GM23338 (cell line): ENCODE measurements around the gene KCNQ5. TPM values are rescaled to one million over a fixed set of nuclear protein-coding genes. Genes with fewer than 3 reads are reported as not detected.

Experiments used
- ATAC-seq: fragments of 200-7000 bp; cut with Tn5 transposase; 3 replicates; pipeline ENCODE4 v1.9.1; 2020
- DNase-seq: peaks from one replicate; pipeline ENCODE4 v3.0.0-alpha.2; 2015; ENCODE audit warnings: low spot score
- H2AFZ ChIP-seq: fragments of 200-600 bp; sonication (generic); 2 replicates; pipeline ENCODE4 v1.8.0; 2016; ENCODE audit warnings: antibody characterized with exemption, mild to moderate bottlenecking, moderate library complexity
- H3F3A ChIP-seq: fragments of 200-600 bp; sonication (generic); replicated peaks from 2 replicates; pipeline ENCODE4 v1.8.0; 2017; ENCODE audit warnings: antibody characterized with exemption, mixed run types, low read depth
- H3K27ac ChIP-seq: fragments of 200-600 bp; sonication (generic); 2 replicates; pipeline ENCODE4 v1.6.1; 2016; ENCODE audit warnings: low read depth
- H3K27me3 ChIP-seq: fragments of 200-600 bp; sonication (generic); 2 replicates; pipeline ENCODE4 v1.8.0; 2016; ENCODE audit warnings: mild to moderate bottlenecking, mixed run types, moderate library complexity; ENCODE audit not compliant: insufficient read depth
- H3K36me3 ChIP-seq: fragments of 200-600 bp; sonication (generic); 2 replicates; pipeline ENCODE4 v1.8.0; 2016; ENCODE audit warnings: mild to moderate bottlenecking; ENCODE audit not compliant: insufficient read depth
- H3K4me1 ChIP-seq: fragments of 200-600 bp; sonication (generic); 2 replicates; pipeline ENCODE4 v1.8.0; 2016; ENCODE audit warnings: mild to moderate bottlenecking, moderate library complexity; ENCODE audit not compliant: insufficient read depth
- H3K4me2 ChIP-seq: fragments of 200-600 bp; sonication (generic); 2 replicates; pipeline ENCODE4 v1.7.1; 2017; ENCODE audit warnings: mixed run types
- H3K4me3 ChIP-seq: fragments of 200-600 bp; sonication (generic); 2 replicates; pipeline ENCODE4 v1.6.1; 2016; ENCODE audit warnings: mixed run types
- H3K79me2 ChIP-seq: fragments of 200-600 bp; sonication (generic); replicated peaks from 2 replicates; pipeline ENCODE4 v1.8.0; 2017; ENCODE audit warnings: mild to moderate bottlenecking; ENCODE audit not compliant: insufficient read depth
- H3K9me2 ChIP-seq: fragments of 200-600 bp; sonication (generic); 2 replicates; pipeline ENCODE4 v1.8.0; 2017; ENCODE audit not compliant: insufficient read depth
- H4K20me1 ChIP-seq: fragments of 200-600 bp; sonication (generic); replicated peaks from 2 replicates; pipeline ENCODE4 v1.8.0; 2017; ENCODE audit warnings: mild to moderate bottlenecking; ENCODE audit not compliant: insufficient read depth
- H3K27ac Mint-ChIP-seq: 2 replicates; pipeline ENCODE4 v1.8.0; 2020; ENCODE audit warnings: inconsistent platforms, mild to moderate bottlenecking, moderate library complexity, mixed read lengths
- H3K27me3 Mint-ChIP-seq: 3 replicates; pipeline ENCODE4 v1.8.0; 2022; ENCODE audit warnings: low read depth, mild to moderate bottlenecking, moderate library complexity, mixed read lengths, inconsistent platforms; ENCODE audit not compliant: insufficient read depth, poor library complexity
- H3K36me3 Mint-ChIP-seq: 3 replicates; pipeline ENCODE4 v1.8.0; 2021; ENCODE audit warnings: low read depth, mild to moderate bottlenecking, inconsistent platforms, moderate library complexity, mixed read lengths
- H3K4me1 Mint-ChIP-seq: 3 replicates; pipeline ENCODE4 v1.8.0; 2020; ENCODE audit warnings: mild to moderate bottlenecking, inconsistent platforms, mixed read lengths
- H3K4me3 Mint-ChIP-seq: 3 replicates; pipeline ENCODE4 v1.8.0; 2021; ENCODE audit warnings: moderate library complexity, mild to moderate bottlenecking, inconsistent platforms, mixed read lengths
- H3K9me3 Mint-ChIP-seq: 3 replicates; pipeline ENCODE4 v1.8.0; 2020; ENCODE audit warnings: moderate library complexity, mild to moderate bottlenecking, inconsistent platforms, mixed read lengths
- CREB1 ChIP-seq: fragments of 250-450 bp; sonication (Bioruptor Pico); IDR thresholded peaks from 2 replicates; pipeline ENCODE4 v1.5.0; 2020; ENCODE audit warnings: low read depth, mild to moderate bottlenecking, moderate library complexity
- CTCF ChIP-seq, 2 experiments: fragments of 200-600 bp in 1 of 2; sonication (generic) in 1 of 2; conservative IDR thresholded peaks; 2 replicates each; pipeline versions ENCODE4 v1.5.1 to v1.6.1; 2016 to 2017; ENCODE audit warnings: antibody characterized with exemption in 2 of 2, low read depth in 2 of 2, mild to moderate bottlenecking in 2 of 2, moderate library complexity in 1 of 2
- ETS1 ChIP-seq: IDR thresholded peaks from 2 replicates; pipeline ENCODE4 v1.6.1; 2016; ENCODE audit warnings: antibody characterized with exemption
- EZH2 ChIP-seq: fragments of 200-600 bp; sonication (generic); IDR thresholded peaks from one replicate; pipeline ENCODE4 v1.8.0; 2017; ENCODE audit warnings: antibody characterized with exemption, mild to moderate bottlenecking, low read depth; ENCODE audit not compliant: unreplicated experiment
- EZH2phosphoT487 ChIP-seq: fragments of 200-600 bp; sonication (generic); IDR thresholded peaks from one replicate; pipeline ENCODE4 v1.8.1; 2018; ENCODE audit warnings: antibody characterized with exemption; ENCODE audit not compliant: unreplicated experiment
- JUNB ChIP-seq: IDR thresholded peaks from one replicate; pipeline ENCODE4 v1.6.1; 2016; ENCODE audit warnings: antibody characterized with exemption; ENCODE audit not compliant: unreplicated experiment
- NANOG ChIP-seq: IDR thresholded peaks from 2 replicates; pipeline ENCODE4 v1.6.1; 2016; ENCODE audit warnings: antibody characterized with exemption, borderline replicate concordance
- POLR2AphosphoS5 ChIP-seq: IDR thresholded peaks from 2 replicates; pipeline ENCODE4 v1.6.1; 2016; ENCODE audit warnings: antibody characterized with exemption, low read depth
- REST ChIP-seq: IDR thresholded peaks from one replicate; pipeline ENCODE4 v1.6.1; 2018; ENCODE audit warnings: antibody characterized with exemption; ENCODE audit not compliant: unreplicated experiment
- STAT1 ChIP-seq: IDR thresholded peaks from one replicate; pipeline ENCODE4 v1.6.1; 2016; ENCODE audit warnings: antibody characterized with exemption; ENCODE audit not compliant: unreplicated experiment
- ZNF114 ChIP-seq: fragments of 250-450 bp; sonication (Bioruptor Pico); IDR thresholded peaks from 2 replicates; pipeline ENCODE4 v1.5.0; 2020; ENCODE audit warnings: mild to moderate bottlenecking, moderate library complexity
- ZNF331 ChIP-seq: fragments of 250-450 bp; sonication (Bioruptor Pico); IDR thresholded peaks from 2 replicates; pipeline ENCODE4 v1.5.0; 2020; ENCODE audit warnings: low read depth, mild to moderate bottlenecking, moderate library complexity
- ZNF462 ChIP-seq: fragments of 250-450 bp; sonication (Bioruptor Pico); IDR thresholded peaks from 2 replicates; pipeline ENCODE4 v1.5.0; 2020; ENCODE audit warnings: mild to moderate bottlenecking, moderate library complexity
- polyA plus RNA-seq: library from polyadenylated mRNA; unstranded; fragments of >200 nt; fragmentation: Nextera tagmentation; extraction: Ambion mirVana; gene quantifications from 2 replicates; pipeline ENCODE4 v1.2.1, GENCODE V29; 2016
- total RNA-seq: library from RNA; depleted of rRNA; stranded (reverse); fragments of >200 nt; shearing (Covaris generic); gene quantifications from 2 replicates; pipeline ENCODE4 v1.2.3, GENCODE V29; 2014

KCNQ5 gene
- total and polyA plus RNA-seq, 2 experiments from 2014 or later: 0.68 to 0.87 TPM

GRCh38 chr6:72922401-72922800 is 300.5 kb downstream of the KCNQ5 start:
- Mint-ChIP-seq H3K27me3 (no peaks in the 10 kb centered on the region), H3K9me3 (no peaks in the 10 kb centered on the region), H3K4me3 (no peak overlapping the region), H3K36me3 (no peaks in the 10 kb centered on the region), H3K4me1 (no peaks in the 10 kb centered on the region), H3K27ac (no peak overlapping the region)
- Histone ChIP-seq H3K36me3 (no peaks in the 10 kb centered on the region), H4K20me1 (no peaks in the 10 kb centered on the region), H3K4me3 (no peak overlapping the region), H3K9me2 (no peaks in the 10 kb centered on the region), H3K4me2 (no peak overlapping the region), H3F3A (no peaks in the 10 kb centered on the region), H3K79me2 (no peaks in the 10 kb centered on the region), H3K4me1 (no peaks in the 10 kb centered on the region), H3K27ac (no peak overlapping the region), H3K27me3 (no peaks in the 10 kb centered on the region), H2AFZ (no peak overlapping the region)
- no peak for TF ChIP-seq REST
- no peak for TF ChIP-seq ETS1
- no peak for TF ChIP-seq CREB1 (CRISPR knock-in tag)
- TF ChIP-seq JUNB: no peak
- no peak for TF ChIP-seq ZNF114 (CRISPR knock-in tag)
- TF ChIP-seq CTCF (conservative IDR thresholded peaks at IDR 0.05; ENCODE audit: low read depth in 2 of 2): no peak
- TF ChIP-seq EZH2phosphoT487: no peak
- no peak for TF ChIP-seq ZNF331
- no peak for TF ChIP-seq ZNF462 (CRISPR knock-in tag)
- no peak for TF ChIP-seq NANOG
- no peak for TF ChIP-seq POLR2AphosphoS5
- TF ChIP-seq STAT1: no peak
- TF ChIP-seq EZH2: no peak
- DNase-seq (no peak), ATAC-seq (no peak)
